Measurements from ENCODE around the gene VPS13A. TPM values are rescaled to one million over a fixed set of nuclear protein-coding genes. Genes with fewer than 3 reads are reported as not detected.

Gene VPS13A
- total RNA-seq, 1 donor from 2014 or later, result 37.8 TPM

- intact Hi-C loops (cut with DNase I), result no loop called here
- no peaks in the 10 kb centered on the region for H3K27me3 ChIP-seq
- H3K4me1 ChIP-seq, result no peaks in the 10 kb centered on the region
- no peaks in the 10 kb centered on the region for H3K36me3 ChIP-seq
- no peak for DNase-seq (ENCODE audit: extremely low spot score in 2 of 2)
- no peaks in the 10 kb centered on the region for H3K9me3 ChIP-seq
- H3K27ac ChIP-seq, result no peak overlapping the region
- TF ChIP-seq CTCF (IDR thresholded peaks at IDR 0.05) (no peak), POLR2A (IDR thresholded peaks at IDR 0.05) (no peak), POLR2AphosphoS5 (IDR thresholded peaks at IDR 0.05; ENCODE audit: insufficient read depth in 1 of 2, low read depth in 1 of 2) (no peak)
- no peak overlapping the region for H3K4me3 ChIP-seq
These were observed 32.8 kb downstream of the VPS13A start for GRCh38 chr9:77210116-77210515.

DNA sequence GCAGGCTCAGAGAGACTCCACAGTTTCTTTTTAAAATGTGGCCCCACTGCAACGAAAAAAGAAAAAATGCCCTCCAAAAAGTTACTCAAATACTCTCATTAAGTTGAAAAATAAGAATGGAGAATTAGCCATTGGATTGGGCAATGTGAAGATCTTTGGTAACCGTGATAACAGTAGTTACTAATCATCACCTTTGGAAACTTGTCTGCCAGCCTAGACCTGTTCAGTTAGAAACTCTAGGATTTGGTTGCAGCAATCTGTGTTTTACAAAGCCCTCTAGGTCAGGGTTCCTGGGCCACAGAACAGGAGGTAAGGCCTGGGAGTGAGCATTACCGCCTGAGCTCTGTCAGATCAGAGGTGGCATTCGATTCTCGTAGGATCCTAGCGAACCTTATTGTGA lies 34.2 kb downstream of the VPS13A start:
- Histone ChIP-seq H3K27ac (no peak overlapping the region), H3K27me3 (no peaks in the 10 kb centered on the region), H3K9me3 (no peaks in the 10 kb centered on the region), H3K4me3 (no peak overlapping the region), H3K36me3 (no peaks in the 10 kb centered on the region), H3K4me1 (no peaks in the 10 kb centered on the region)
- intact Hi-C loops (cut with DNase I), result no loop called here
- TF ChIP-seq POLR2AphosphoS5 (IDR thresholded peaks at IDR 0.05; ENCODE audit: insufficient read depth in 1 of 2, low read depth in 1 of 2), result no peak
- no peak for DNase-seq (ENCODE audit: extremely low spot score in 2 of 2)

DNA sequence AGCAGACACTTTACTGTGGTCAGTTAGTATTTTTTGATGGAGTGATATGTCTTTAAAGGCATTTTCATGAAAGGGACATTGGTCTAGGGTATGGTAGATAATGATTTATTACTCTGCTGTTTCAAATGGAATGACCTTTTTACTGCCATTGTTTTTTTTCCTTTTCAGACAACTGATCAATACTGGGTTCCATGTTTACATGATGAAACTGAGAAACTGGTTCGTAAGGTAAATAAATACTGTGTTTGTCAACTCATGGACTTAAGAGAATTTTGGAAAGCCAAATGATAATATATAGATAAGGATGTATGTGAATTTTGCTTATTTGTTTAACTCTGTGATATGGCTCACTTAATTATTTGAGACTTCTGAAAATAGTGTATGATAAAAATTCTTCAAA lies 35.5 kb downstream of the VPS13A start:
- DNase-seq (ENCODE audit: extremely low spot score in 2 of 2), result no peak
- no peak for TF ChIP-seq CTCF (IDR thresholded peaks at IDR 0.05)
- TF ChIP-seq POLR2A (IDR thresholded peaks at IDR 0.05), result no peak
- no peak for TF ChIP-seq POLR2AphosphoS5 (IDR thresholded peaks at IDR 0.05; ENCODE audit: insufficient read depth in 1 of 2, low read depth in 1 of 2)
- no peak overlapping the region for H3K4me3 ChIP-seq
- H3K27ac ChIP-seq, result no peak overlapping the region
- H3K9me3 ChIP-seq, result no peaks in the 10 kb centered on the region
- H3K27me3 ChIP-seq, result no peaks in the 10 kb centered on the region
- H3K36me3 ChIP-seq, result no peaks in the 10 kb centered on the region
- H3K4me1 ChIP-seq, result no peaks in the 10 kb centered on the region
- intact Hi-C loops (cut with DNase I), result no loop called here

GRCh38 chr9:77215874-77216273 lies 38.5 kb downstream of the VPS13A start:
- Histone ChIP-seq H3K27me3 (no peaks in the 10 kb centered on the region), H3K36me3 (no peaks in the 10 kb centered on the region), H3K27ac (no peak overlapping the region), H3K4me3 (no peak overlapping the region), H3K9me3 (no peaks in the 10 kb centered on the region), H3K4me1 (no peaks in the 10 kb centered on the region)
- DNase-seq (ENCODE audit: extremely low spot score in 2 of 2), result no peak
- TF ChIP-seq CTCF (IDR thresholded peaks at IDR 0.05), result no peak
- TF ChIP-seq POLR2A (IDR thresholded peaks at IDR 0.05), result no peak
- no peak for TF ChIP-seq POLR2AphosphoS5 (IDR thresholded peaks at IDR 0.05; ENCODE audit: insufficient read depth in 1 of 2, low read depth in 1 of 2)
- intact Hi-C loops (cut with DNase I), result no loop called here

- Histone ChIP-seq H3K9me3 (no peaks in the 10 kb centered on the region), H3K4me3 (no peak overlapping the region), H3K4me1 (no peaks in the 10 kb centered on the region), H3K27me3 (no peaks in the 10 kb centered on the region), H3K36me3 (no peaks in the 10 kb centered on the region), H3K27ac (no peak overlapping the region)
- DNase-seq (ENCODE audit: extremely low spot score in 2 of 2), result no peak
- intact Hi-C loops (cut with DNase I), result no loop called here
- no peak for TF ChIP-seq POLR2AphosphoS5 (IDR thresholded peaks at IDR 0.05; ENCODE audit: insufficient read depth in 1 of 2, low read depth in 1 of 2)
- TF ChIP-seq POLR2A (IDR thresholded peaks at IDR 0.05), result no peak
- no peak for TF ChIP-seq CTCF (IDR thresholded peaks at IDR 0.05)
These were observed 41.3 kb downstream of the VPS13A start for GRCh38 chr9:77218612-77219011.

DNA sequence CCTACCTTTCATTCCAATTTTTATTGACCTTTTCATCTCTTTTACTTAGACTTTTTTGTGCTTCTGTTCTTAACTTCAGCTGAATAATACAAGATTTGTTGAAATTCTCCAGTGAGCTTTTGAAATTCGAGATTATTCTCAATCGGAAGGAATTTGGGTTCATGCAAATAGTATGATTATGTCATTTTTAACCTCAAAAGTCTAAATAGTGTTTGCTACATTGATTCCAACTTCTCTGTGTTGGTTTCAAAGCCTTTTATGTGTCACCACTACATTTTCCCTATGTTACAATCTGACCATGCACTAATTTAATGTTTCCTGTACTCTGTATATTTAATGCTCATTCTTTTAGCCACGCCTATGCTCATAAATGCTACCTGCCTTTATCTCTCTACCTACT lies 44.1 kb downstream of the VPS13A start:
- no peak overlapping the region for H3K27ac ChIP-seq
- peaks cover 0 to 7% of the 10 kb centered on the region in 2 donors for H3K36me3 ChIP-seq
- no peak overlapping the region for H3K4me3 ChIP-seq
- H3K9me3 ChIP-seq, result no peaks in the 10 kb centered on the region
- intact Hi-C loops (cut with DNase I), result no loop called here
- no peak for TF ChIP-seq CTCF (IDR thresholded peaks at IDR 0.05)
- TF ChIP-seq POLR2A (IDR thresholded peaks at IDR 0.05), result no peak
- no peak for TF ChIP-seq POLR2AphosphoS5 (IDR thresholded peaks at IDR 0.05; ENCODE audit: insufficient read depth in 1 of 2, low read depth in 1 of 2)
- no peaks in the 10 kb centered on the region for H3K4me1 ChIP-seq
- no peak for DNase-seq (ENCODE audit: extremely low spot score in 2 of 2)
- no peaks in the 10 kb centered on the region for H3K27me3 ChIP-seq
